Measurements from ENCODE around the gene VWCE.

VWCE gene

DNA sequence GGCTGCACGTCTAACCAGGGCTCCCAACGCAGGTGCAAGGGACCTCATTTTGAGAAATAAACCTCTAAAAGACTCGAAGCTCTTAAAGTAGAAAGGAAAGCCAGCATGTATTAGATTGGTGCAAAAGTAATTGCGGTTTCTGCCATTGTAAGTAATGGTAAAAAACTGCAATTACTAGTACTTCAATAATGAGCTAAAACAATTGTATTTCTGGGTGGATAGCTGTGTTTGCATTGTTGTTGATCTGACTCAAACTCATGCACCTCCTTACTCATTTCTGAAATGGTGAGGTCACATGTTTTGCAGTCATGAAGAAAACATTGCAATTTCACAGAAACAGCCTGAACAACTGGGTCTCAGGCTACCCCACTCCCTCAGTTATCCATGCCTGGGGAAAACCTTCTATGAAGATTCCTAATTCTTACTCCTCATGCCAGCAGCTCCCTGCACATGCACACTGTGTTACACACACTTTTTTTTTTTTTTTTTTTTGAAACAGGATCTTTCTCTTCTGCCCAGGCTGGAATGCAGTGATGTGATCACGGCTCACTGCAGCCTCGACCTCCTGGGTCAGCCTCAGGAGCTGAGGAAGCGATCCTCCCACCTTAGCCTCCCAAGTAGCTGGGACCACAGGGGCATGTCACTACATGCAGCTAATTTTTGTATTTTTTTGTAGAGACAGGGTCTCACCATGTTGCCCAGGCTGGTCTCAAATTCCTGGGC, 24.6 kb downstream of the VWCE start:
- TF ChIP-seq EZH2 (optimal IDR thresholded peaks at IDR 0.05; ENCODE audit: low read depth, low read length) (no peak), EZH2phosphoT487 (IDR thresholded peaks at IDR 0.05; ENCODE audit: low read length) (no peak)
- TF ChIP-seq, protein P1, sequence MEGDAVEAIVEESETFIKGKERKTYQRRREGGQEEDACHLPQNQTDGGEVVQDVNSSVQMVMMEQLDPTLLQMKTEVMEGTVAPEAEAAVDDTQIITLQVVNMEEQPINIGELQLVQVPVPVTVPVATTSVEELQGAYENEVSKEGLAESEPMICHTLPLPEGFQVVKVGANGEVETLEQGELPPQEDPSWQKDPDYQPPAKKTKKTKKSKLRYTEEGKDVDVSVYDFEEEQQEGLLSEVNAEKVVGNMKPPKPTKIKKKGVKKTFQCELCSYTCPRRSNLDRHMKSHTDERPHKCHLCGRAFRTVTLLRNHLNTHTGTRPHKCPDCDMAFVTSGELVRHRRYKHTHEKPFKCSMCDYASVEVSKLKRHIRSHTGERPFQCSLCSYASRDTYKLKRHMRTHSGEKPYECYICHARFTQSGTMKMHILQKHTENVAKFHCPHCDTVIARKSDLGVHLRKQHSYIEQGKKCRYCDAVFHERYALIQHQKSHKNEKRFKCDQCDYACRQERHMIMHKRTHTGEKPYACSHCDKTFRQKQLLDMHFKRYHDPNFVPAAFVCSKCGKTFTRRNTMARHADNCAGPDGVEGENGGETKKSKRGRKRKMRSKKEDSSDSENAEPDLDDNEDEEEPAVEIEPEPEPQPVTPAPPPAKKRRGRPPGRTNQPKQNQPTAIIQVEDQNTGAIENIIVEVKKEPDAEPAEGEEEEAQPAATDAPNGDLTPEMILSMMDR (IDR thresholded peaks at IDR 0.05; ENCODE audit: low read length), result no peak
- Histone ChIP-seq H3K9me2 (replicated peaks; ENCODE audit: insufficient read depth, low read length) (no peaks in the 10 kb centered on the region), H3K4me3 (ENCODE audit: low read length) (no peak overlapping the region), H3K27me3 (replicated peaks; ENCODE audit: insufficient read depth, low read length) (0 out of 2 replicates have a peak, but pooled peaks cover 6% of the 10 kb centered on the region), H3K9me3 (replicated peaks; ENCODE audit: insufficient read depth, low read length) (no peaks in the 10 kb centered on the region), H3K27ac (ENCODE audit: low read length) (no peak overlapping the region), H4K20me1 (ENCODE audit: insufficient read depth, low read length) (no peaks in the 10 kb centered on the region), H3F3A (ENCODE audit: insufficient read depth, low read length) (no peaks in the 10 kb centered on the region), H3K79me2 (ENCODE audit: low read length) (no peaks in the 10 kb centered on the region), H3K36me3 (replicated peaks; ENCODE audit: insufficient read depth, low read length) (no peaks in the 10 kb centered on the region), H3K4me1 (ENCODE audit: low read length) (no peaks in the 10 kb centered on the region), H2AFZ (ENCODE audit: low read length) (no peak overlapping the region), H3K9ac (ENCODE audit: low read length) (no peak overlapping the region), H3K4me2 (ENCODE audit: low read depth, low read length) (no peak overlapping the region)
- DNase-seq, result no peak

DNA sequence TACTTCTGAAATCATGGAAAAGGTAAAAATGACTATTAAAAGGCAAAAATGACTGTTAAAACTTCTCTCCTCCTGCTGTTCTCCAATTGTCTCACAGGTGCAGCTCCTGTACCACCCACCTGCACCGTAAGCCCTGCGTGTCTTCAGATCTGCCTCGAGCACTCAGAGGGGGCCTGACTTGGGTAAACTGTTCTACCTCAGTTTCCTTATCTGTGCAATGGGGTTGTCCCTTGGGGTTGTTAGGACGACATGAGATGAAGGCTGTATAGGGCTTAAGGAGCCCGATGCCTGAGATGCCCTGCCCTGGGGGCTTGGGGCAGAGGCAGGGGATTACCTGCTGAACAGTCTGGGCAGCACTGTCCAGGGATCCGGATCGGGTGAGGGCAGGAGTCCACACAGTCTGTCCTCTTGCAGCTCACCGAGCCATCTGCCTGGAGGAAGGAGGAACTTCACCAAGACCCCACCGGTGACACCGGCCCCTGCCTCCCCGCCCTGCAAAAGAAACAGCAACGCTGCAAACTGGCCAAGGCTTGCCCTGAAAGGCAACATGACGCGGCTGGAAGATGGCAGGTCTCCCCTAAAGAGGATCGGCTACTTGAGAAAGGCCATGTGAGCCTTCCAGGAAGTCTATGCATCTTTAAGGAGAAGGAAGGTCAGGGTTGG, 26.4 kb downstream of the VWCE start:
- H3K9me2 ChIP-seq (replicated peaks; ENCODE audit: insufficient read depth, low read length), result no peaks in the 10 kb centered on the region
- no peak overlapping the region for H3K27ac ChIP-seq (ENCODE audit: low read length)
- no peak overlapping the region for H3K4me3 ChIP-seq (ENCODE audit: low read length)
- no peak overlapping the region for H2AFZ ChIP-seq (ENCODE audit: low read length)
- no peaks in the 10 kb centered on the region for H3F3A ChIP-seq (ENCODE audit: insufficient read depth, low read length)
- H3K79me2 ChIP-seq (ENCODE audit: low read length), result no peaks in the 10 kb centered on the region
- no peak overlapping the region for H3K9ac ChIP-seq (ENCODE audit: low read length)
- no peak for TF ChIP-seq EZH2 (optimal IDR thresholded peaks at IDR 0.05; ENCODE audit: low read depth, low read length)
- TF ChIP-seq, protein P1 (IDR thresholded peaks at IDR 0.05; ENCODE audit: low read length), result no peak
- no peak for TF ChIP-seq EZH2phosphoT487 (IDR thresholded peaks at IDR 0.05; ENCODE audit: low read length)
- H3K36me3 ChIP-seq (replicated peaks; ENCODE audit: insufficient read depth, low read length), result no peaks in the 10 kb centered on the region
- DNase-seq, result no peak
- no peak overlapping the region for H3K4me2 ChIP-seq (ENCODE audit: low read depth, low read length)
- no peaks in the 10 kb centered on the region for H4K20me1 ChIP-seq (ENCODE audit: insufficient read depth, low read length)
- no peaks in the 10 kb centered on the region for H3K9me3 ChIP-seq (replicated peaks; ENCODE audit: insufficient read depth, low read length)
- H3K27me3 ChIP-seq (replicated peaks; ENCODE audit: insufficient read depth, low read length), result no peaks in the 10 kb centered on the region
- H3K4me1 ChIP-seq (ENCODE audit: low read length), result no peaks in the 10 kb centered on the region

DNA sequence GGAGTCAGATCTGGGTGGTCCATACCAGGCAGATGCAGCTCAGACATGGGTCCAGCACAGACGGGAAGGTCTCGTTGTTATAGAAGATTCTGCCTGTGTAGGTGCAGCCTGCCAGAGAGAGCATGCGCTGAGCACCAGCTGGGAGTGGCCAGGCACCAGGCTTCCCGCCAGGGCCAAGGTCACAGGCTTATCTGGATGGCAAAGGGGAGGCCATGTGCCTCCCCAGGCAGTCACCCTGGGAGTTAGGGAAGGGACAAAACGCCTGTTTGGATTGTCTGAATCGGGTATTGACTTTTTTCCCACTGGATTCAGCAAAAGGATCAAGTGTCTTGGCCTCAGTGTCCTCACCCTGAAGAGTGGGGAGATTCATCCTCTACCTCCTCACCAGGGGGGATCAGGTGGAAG, 27.7 kb downstream of the VWCE start:
- H3K4me1 ChIP-seq (ENCODE audit: low read length), result no peaks in the 10 kb centered on the region
- H3K9me3 ChIP-seq (replicated peaks; ENCODE audit: insufficient read depth, low read length), result no peaks in the 10 kb centered on the region
- H3K79me2 ChIP-seq (ENCODE audit: low read length), result no peaks in the 10 kb centered on the region
- no peaks in the 10 kb centered on the region for H3K36me3 ChIP-seq (replicated peaks; ENCODE audit: insufficient read depth, low read length)
- no peak for TF ChIP-seq EZH2phosphoT487 (IDR thresholded peaks at IDR 0.05; ENCODE audit: low read length)
- no peak for TF ChIP-seq EZH2 (optimal IDR thresholded peaks at IDR 0.05; ENCODE audit: low read depth, low read length)
- TF ChIP-seq, protein P1 (IDR thresholded peaks at IDR 0.05; ENCODE audit: low read length), result no peak
- no peaks in the 10 kb centered on the region for H4K20me1 ChIP-seq (ENCODE audit: insufficient read depth, low read length)
- DNase-seq, result no peak
- H3K27me3 ChIP-seq (replicated peaks; ENCODE audit: insufficient read depth, low read length), result no peaks in the 10 kb centered on the region
- H3F3A ChIP-seq (ENCODE audit: insufficient read depth, low read length), result no peaks in the 10 kb centered on the region
- H2AFZ ChIP-seq (ENCODE audit: low read length), result no peak overlapping the region
- H3K27ac ChIP-seq (ENCODE audit: low read length), result no peak overlapping the region
- no peaks in the 10 kb centered on the region for H3K9me2 ChIP-seq (replicated peaks; ENCODE audit: insufficient read depth, low read length)
- H3K4me3 ChIP-seq (ENCODE audit: low read length), result no peak overlapping the region
- no peak overlapping the region for H3K4me2 ChIP-seq (ENCODE audit: low read depth, low read length)
- no peak overlapping the region for H3K9ac ChIP-seq (ENCODE audit: low read length)

Measured in MM.1S (cell line).